22Rv1 (cell line): ENCODE results near the gene TP53RK.

Source experiments
- ZFX ChIP-seq: fragments of 450-650 bp; IDR thresholded peaks from 2 replicates; pipeline ENCODE4 v1.6.1; 2017; ENCODE audit warnings: antibody characterized with exemption, borderline replicate concordance
- TF ChIP-seq, protein P1 (sequence below): fragments of 450-650 bp; IDR thresholded peaks from 2 replicates; pipeline ENCODE4 v1.5.1; 2017; ENCODE audit warnings: mild to moderate bottlenecking

DNA sequence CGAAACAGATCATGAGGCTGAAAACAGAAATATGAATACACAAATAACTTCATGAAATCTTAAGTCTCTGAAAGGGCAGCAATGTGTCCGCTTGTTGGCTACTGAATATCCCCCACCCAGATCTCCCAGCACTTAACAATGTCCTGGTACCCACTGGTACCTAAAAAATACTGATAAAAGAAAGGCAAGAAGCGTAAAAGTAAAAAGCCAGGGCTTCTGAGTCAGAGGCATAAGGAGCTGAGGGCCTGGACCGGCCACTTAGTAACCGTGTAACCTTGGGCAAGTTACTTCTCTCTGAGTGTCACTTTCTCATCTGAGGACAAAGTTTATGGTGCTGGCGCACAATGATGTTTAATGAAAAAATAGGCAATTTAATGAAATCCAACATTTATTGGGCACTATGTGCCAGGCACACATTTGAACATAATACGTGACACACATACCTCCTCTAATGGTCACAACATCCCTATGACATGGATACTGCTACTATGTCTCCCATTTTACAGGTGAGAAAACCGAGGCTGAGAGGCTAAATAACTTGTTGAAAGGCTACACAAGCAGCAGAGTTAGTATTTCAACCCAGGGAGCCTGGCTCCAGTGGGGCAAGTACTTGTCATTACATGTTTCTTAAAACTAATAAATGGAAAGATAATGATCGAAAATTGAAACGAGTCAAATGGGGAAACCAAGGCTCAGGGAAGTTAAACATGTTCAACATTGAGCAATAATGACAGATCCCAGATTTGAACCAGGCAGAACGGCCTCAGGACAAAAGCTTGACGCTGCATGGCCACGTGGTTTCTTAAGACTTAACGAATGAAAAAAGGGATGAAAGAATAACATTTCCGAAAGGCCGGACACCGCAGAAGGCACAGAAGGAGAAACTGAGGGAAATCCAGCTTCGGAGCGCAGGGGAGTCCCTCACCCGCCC, 828 bp downstream of the TP53RK start:
- TF ChIP-seq, protein P1, sequence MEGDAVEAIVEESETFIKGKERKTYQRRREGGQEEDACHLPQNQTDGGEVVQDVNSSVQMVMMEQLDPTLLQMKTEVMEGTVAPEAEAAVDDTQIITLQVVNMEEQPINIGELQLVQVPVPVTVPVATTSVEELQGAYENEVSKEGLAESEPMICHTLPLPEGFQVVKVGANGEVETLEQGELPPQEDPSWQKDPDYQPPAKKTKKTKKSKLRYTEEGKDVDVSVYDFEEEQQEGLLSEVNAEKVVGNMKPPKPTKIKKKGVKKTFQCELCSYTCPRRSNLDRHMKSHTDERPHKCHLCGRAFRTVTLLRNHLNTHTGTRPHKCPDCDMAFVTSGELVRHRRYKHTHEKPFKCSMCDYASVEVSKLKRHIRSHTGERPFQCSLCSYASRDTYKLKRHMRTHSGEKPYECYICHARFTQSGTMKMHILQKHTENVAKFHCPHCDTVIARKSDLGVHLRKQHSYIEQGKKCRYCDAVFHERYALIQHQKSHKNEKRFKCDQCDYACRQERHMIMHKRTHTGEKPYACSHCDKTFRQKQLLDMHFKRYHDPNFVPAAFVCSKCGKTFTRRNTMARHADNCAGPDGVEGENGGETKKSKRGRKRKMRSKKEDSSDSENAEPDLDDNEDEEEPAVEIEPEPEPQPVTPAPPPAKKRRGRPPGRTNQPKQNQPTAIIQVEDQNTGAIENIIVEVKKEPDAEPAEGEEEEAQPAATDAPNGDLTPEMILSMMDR: no peak
- no peak for TF ChIP-seq ZFX
